Neuronal stem cell (in vitro differentiated cells): ENCODE measurements around the gene HS6ST3.
A peak's percentile ranks its signal among the peaks of the same experiment; 100 is the strongest.

Experiments used
- DNase-seq: peaks from one replicate; pipeline ENCODE4 v3.0.0-alpha.2; 2013; ENCODE audit warnings: low spot score
- H2AFZ ChIP-seq: one replicate; pipeline ENCODE4 v1.6.1; 2013; ENCODE audit warnings: mild to moderate bottlenecking, low read length, inconsistent platforms
- H2AK5ac ChIP-seq: 2 replicates; pipeline ENCODE4 v1.6.1; 2013; ENCODE audit warnings: low read depth, mild to moderate bottlenecking, inconsistent platforms, low read length, moderate library complexity, mixed read lengths
- H2BK120ac ChIP-seq: 2 replicates; pipeline ENCODE4 v1.6.1; 2013; ENCODE audit warnings: low read depth, mild to moderate bottlenecking, inconsistent platforms, low read length, moderate library complexity, mixed read lengths
- H2BK12ac ChIP-seq: one replicate; pipeline ENCODE4 v1.6.1; 2013; ENCODE audit warnings: low read length, inconsistent platforms
- H2BK15ac ChIP-seq: 2 replicates; pipeline ENCODE4 v1.6.1; 2013; ENCODE audit warnings: mild to moderate bottlenecking, low read length, inconsistent platforms, mixed read lengths
- H2BK5ac ChIP-seq: one replicate; pipeline ENCODE4 v1.6.1; 2013; ENCODE audit warnings: inconsistent platforms, mild to moderate bottlenecking, low read length, moderate library complexity
- H3K14ac ChIP-seq: one replicate; pipeline ENCODE4 v1.6.1; 2013; ENCODE audit warnings: low read length, inconsistent platforms
- H3K18ac ChIP-seq: 2 replicates; pipeline ENCODE4 v1.6.1; 2013; ENCODE audit warnings: low read length, inconsistent platforms
- H3K23ac ChIP-seq: 2 replicates; pipeline ENCODE4 v1.6.1; 2013; ENCODE audit warnings: low read depth, mild to moderate bottlenecking, mixed read lengths, low read length, inconsistent platforms; ENCODE audit not compliant: poor library complexity
- H3K27ac ChIP-seq: replicated peaks from 3 replicates; pipeline ENCODE4 v1.5.1; 2013; ENCODE audit warnings: low read length, inconsistent platforms
- H3K27me3 ChIP-seq, 3 experiments: 2 replicates each; pipeline ENCODE4 v1.6.1; 2013; ENCODE audit warnings: low read length in 3 of 3, mild to moderate bottlenecking in 2 of 3, inconsistent platforms in 1 of 3, low read depth in 1 of 3, mixed read lengths in 1 of 3, moderate library complexity in 1 of 3; ENCODE audit not compliant: control insufficient read depth in 3 of 3, insufficient read depth in 3 of 3
- H3K36me3 ChIP-seq, 2 donors: replicated peaks in 1 of 2; 2 replicates each; pipeline ENCODE4 v1.6.1; 2013; ENCODE audit warnings: low read length in 2 of 2; ENCODE audit not compliant: control insufficient read depth in 2 of 2, insufficient read depth in 2 of 2
- H3K4ac ChIP-seq: 2 replicates; pipeline ENCODE4 v1.6.1; 2013; ENCODE audit warnings: inconsistent platforms, mild to moderate bottlenecking, low read length, moderate library complexity
- H3K4me1 ChIP-seq, 2 donors: 1 replicate in 1 of 2; 2 replicates in 1 of 2; pipeline ENCODE4 v1.6.1; 2013; ENCODE audit warnings: low read length in 2 of 2, low read depth in 1 of 2; ENCODE audit not compliant: control insufficient read depth in 2 of 2, insufficient read depth in 1 of 2
- H3K4me2 ChIP-seq: one replicate; pipeline ENCODE4 v1.6.1; 2013; ENCODE audit warnings: mild to moderate bottlenecking, low read length, inconsistent platforms; ENCODE audit not compliant: insufficient read depth, poor library complexity, severe bottlenecking
- H3K4me3 ChIP-seq, 2 donors: 2 replicates each; pipeline ENCODE4 v1.5.1; 2013; ENCODE audit warnings: low read length in 2 of 2, mild to moderate bottlenecking in 2 of 2, inconsistent platforms in 1 of 2, moderate library complexity in 1 of 2
- H3K79me1 ChIP-seq: one replicate; pipeline ENCODE4 v1.6.1; 2013; ENCODE audit warnings: low read depth, mild to moderate bottlenecking, inconsistent platforms, low read length, moderate library complexity
- H3K9ac ChIP-seq: one replicate; pipeline ENCODE4 v1.6.1; 2013; ENCODE audit warnings: mild to moderate bottlenecking, low read depth, low read length, inconsistent platforms; ENCODE audit not compliant: poor library complexity
- H3K9me3 ChIP-seq, 2 donors: replicated peaks in 1 of 2; 2 replicates each; pipeline versions ENCODE3 to v1.6.1; 2013; ENCODE audit warnings: low read length in 2 of 2, mild to moderate bottlenecking in 2 of 2, inconsistent platforms in 1 of 2, low read depth in 1 of 2, mixed read lengths in 1 of 2, moderate library complexity in 1 of 2; ENCODE audit not compliant: control insufficient read depth in 2 of 2, insufficient read depth in 1 of 2
- H4K8ac ChIP-seq: one replicate; pipeline ENCODE4 v1.6.1; 2013; ENCODE audit warnings: low read depth, mild to moderate bottlenecking, inconsistent platforms, low read length, moderate library complexity
- H4K91ac ChIP-seq: one replicate; pipeline ENCODE4 v1.6.1; 2013; ENCODE audit warnings: low read length, low read depth, mild to moderate bottlenecking, inconsistent platforms; ENCODE audit not compliant: poor library complexity
- WGBS, 2 donors: extraction: QIAGEN DNeasy Blood & Tissue Kit; methylation state at CpG; one replicate each; pipeline ENCODE4 v1.1.7; 2013; ENCODE audit warnings: missing lambda C conversion rate in 2 of 2, mixed read lengths in 1 of 2; ENCODE audit not compliant: insufficient read length in 2 of 2, insufficient replicate concordance in 1 of 2; ENCODE audit errors: extremely low coverage in 2 of 2; 5-methylcytosine and 5-hydroxymethylcytosine counted together

Gene HS6ST3

DNA sequence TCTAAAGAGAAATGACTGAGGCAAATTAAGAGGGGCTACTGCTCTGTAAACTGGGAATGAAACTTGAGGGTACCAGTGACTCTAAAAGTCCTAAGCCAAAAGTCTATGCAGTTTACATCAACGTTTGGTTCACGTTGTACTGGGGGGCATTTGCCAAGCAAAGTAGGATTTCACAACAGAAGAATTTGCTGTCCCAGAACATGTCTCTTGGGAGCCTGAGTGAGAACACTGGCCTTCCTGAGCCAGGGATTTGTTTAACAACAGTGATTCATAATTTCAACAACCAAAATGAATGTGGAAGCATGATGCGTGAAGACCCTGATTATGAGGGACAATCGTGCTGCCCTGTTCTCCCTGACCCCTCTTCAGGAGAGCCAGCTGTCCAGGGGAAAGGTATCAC lies 726.4 kb downstream of the HS6ST3 start:
- Histone ChIP-seq H3K4me1 (peaks cover 0 to 5% of the 10 kb centered on the region in 2 donors), H3K9me3 (no peaks in the 10 kb centered on the region), H3K23ac (no peak overlapping the region), H3K4ac (no peak overlapping the region), H3K27me3 (no peaks in the 10 kb centered on the region), H2BK120ac (no peak overlapping the region), H3K36me3 (no peaks in the 10 kb centered on the region), H2BK5ac (no peak overlapping the region), H2AK5ac (no peak overlapping the region), H3K18ac (no peak overlapping the region), H3K9ac (no peak overlapping the region), H2BK15ac (no peak overlapping the region), H3K27ac (no peak overlapping the region), H2AFZ (no peak overlapping the region), H3K79me1 (no peaks in the 10 kb centered on the region), H3K4me3 (no peak overlapping the region), H3K4me2 (no peak overlapping the region), H4K8ac (no peak overlapping the region), H4K91ac (no peak overlapping the region), H2BK12ac (no peak overlapping the region), H3K14ac (no peak overlapping the region)
- DNase-seq = no peak
- no CpG with 5 or more reads among the region's 4 CpGs for WGBS, 2 donors

DNA sequence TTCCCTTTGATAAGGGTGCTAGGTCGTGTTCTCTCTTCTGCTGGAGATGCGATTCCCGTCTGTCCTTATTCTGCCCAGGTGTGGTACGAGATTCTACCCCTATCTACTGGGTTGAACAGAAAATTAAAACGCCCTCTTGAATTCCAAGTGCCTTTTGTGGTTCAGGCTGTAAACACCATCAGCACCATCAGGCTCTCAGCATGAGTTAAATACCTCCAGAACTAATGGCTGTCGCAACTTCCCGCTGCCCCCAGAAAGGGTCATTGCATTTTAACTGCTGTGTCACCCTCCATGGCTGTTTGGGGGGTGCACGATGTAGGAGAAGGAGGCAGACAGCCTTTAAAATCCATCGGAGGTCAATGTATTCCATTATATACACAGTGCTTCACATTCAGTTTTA lies 727.0 kb downstream of the HS6ST3 start:
- Histone ChIP-seq H3K9ac (no peak overlapping the region), H3K79me1 (no peaks in the 10 kb centered on the region), H2AK5ac (no peak overlapping the region), H2BK12ac (no peak overlapping the region), H3K4me2 (no peak overlapping the region), H3K23ac (no peak overlapping the region), H3K27me3 (no peaks in the 10 kb centered on the region), H3K36me3 (no peaks in the 10 kb centered on the region), H3K9me3 (no peaks in the 10 kb centered on the region), H3K27ac (peak overlapping the region; percentile 16), H3K4me3 (no peak overlapping the region), H2AFZ (no peak overlapping the region), H2BK120ac (no peak overlapping the region), H3K4me1 (peaks cover 0 to 5% of the 10 kb centered on the region in 2 donors), H2BK5ac (no peak overlapping the region), H2BK15ac (no peak overlapping the region), H3K14ac (no peak overlapping the region), H4K8ac (no peak overlapping the region), H4K91ac (no peak overlapping the region), H3K4ac (no peak overlapping the region), H3K18ac (no peak overlapping the region)
- DNase-seq = no peak
- WGBS, 2 donors = no CpG with 5 or more reads among the region's 9 CpGs

DNA sequence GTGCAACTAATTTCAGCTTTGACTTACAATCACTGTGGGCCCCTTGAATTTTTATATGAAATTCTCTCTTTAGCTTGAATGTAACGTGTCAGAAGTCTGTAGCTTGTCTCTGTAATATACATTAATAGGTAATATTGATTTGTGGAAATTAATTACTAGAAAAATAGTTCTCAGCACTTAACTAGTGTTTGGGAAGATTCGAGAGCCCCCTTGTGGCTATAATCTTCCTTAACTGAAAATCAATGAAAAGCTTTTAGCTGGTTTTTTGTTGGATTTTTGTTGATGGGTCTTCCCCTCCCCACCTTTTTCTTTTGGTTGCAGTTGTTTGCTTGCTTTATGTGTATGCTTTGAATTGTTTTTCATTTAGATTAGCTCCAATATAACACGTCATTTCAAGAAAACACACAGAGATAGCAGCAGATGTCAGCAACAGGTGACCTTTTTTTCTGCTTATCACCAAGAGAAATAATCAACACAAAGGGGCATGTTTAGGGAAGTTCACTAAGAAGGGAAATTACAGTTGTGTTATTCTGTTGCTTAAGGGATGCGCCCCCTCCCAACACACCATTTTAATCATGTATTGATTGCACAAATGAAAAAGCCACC lies 727.5 kb downstream of the HS6ST3 start:
- Histone ChIP-seq H3K14ac (no peak overlapping the region), H3K4me1 (peaks cover 0 to 5% of the 10 kb centered on the region in 2 donors), H4K91ac (no peak overlapping the region), H3K36me3 (no peaks in the 10 kb centered on the region), H2BK5ac (no peak overlapping the region), H3K9me3 (no peaks in the 10 kb centered on the region), H2BK15ac (no peak overlapping the region), H4K8ac (no peak overlapping the region), H3K4me2 (no peak overlapping the region), H3K27me3 (no peaks in the 10 kb centered on the region), H3K4me3 (no peak overlapping the region), H2BK120ac (no peak overlapping the region), H3K18ac (no peak overlapping the region), H3K9ac (no peak overlapping the region), H3K23ac (no peak overlapping the region), H2BK12ac (no peak overlapping the region), H3K27ac (no peak overlapping the region), H3K4ac (no peak overlapping the region), H2AK5ac (no peak overlapping the region), H2AFZ (no peak overlapping the region), H3K79me1 (no peaks in the 10 kb centered on the region)
- peak; percentile 23 for DNase-seq
- no CpG with 5 or more reads among the region's 4 CpGs for WGBS, 2 donors

DNA sequence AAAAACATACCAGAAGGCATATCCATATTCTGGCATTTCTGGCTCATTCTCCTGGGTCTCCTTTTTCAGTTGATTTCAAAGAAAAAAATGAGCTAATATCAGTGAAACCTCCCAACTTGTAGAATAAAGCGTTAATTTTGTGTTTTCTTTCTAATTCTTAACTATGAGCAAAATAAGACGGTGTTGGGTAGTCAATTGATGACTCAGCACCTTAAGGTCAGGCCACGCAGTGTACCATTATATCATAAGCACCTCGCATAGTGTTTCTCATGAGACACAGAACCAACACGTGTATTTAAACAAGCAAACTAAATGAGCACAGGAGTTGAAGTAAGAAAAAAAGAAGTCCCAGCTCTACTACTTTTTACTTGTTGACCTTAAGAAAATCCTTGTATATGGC lies 729.5 kb downstream of the HS6ST3 start:
- Histone ChIP-seq H2BK5ac (no peak overlapping the region), H3K18ac (no peak overlapping the region), H3K79me1 (no peaks in the 10 kb centered on the region), H3K23ac (no peak overlapping the region), H3K4me3 (no peak overlapping the region), H4K91ac (no peak overlapping the region), H3K9me3 (no peaks in the 10 kb centered on the region), H2AK5ac (no peak overlapping the region), H3K27me3 (no peaks in the 10 kb centered on the region), H2AFZ (no peak overlapping the region), H2BK12ac (no peak overlapping the region), H4K8ac (no peak overlapping the region), H3K4ac (no peak overlapping the region), H3K9ac (no peak overlapping the region), H3K27ac (no peak overlapping the region), H2BK120ac (no peak overlapping the region), H2BK15ac (no peak overlapping the region), H3K36me3 (no peaks in the 10 kb centered on the region), H3K14ac (no peak overlapping the region), H3K4me1 (peaks cover 0 to 5% of the 10 kb centered on the region in 2 donors), H3K4me2 (no peak overlapping the region)
- no peak for DNase-seq
- WGBS, 2 donors = no CpG with 5 or more reads among the region's 5 CpGs
